ENCODE measurements around the gene STMN3. TPM values are rescaled to one million over a fixed set of nuclear protein-coding genes. Genes with fewer than 3 reads are reported as not detected.

STMN3 gene
- total RNA-seq, 2 donors from 2014 or later = 21.2 to 24.5 TPM

GRCh38 chr20:63679799-63680305 is 26.6 kb upstream of the STMN3 start:
- Histone ChIP-seq H3K4me1 (replicated peaks) (no peaks in the 10 kb centered on the region), H3K27me3 (replicated peaks; ENCODE audit: insufficient read depth) (no peaks in the 10 kb centered on the region), H3K27ac (no peak overlapping the region), H3K9me3 (no peaks in the 10 kb centered on the region), H3K36me3 (no peaks in the 10 kb centered on the region), H3K4me3 (no peak overlapping the region)
- WGBS = 74% methylated on average over 19 of the region's 19 CpGs
- no peak for TF ChIP-seq POLR2A (IDR thresholded peaks at IDR 0.05)
- TF ChIP-seq, protein P1, sequence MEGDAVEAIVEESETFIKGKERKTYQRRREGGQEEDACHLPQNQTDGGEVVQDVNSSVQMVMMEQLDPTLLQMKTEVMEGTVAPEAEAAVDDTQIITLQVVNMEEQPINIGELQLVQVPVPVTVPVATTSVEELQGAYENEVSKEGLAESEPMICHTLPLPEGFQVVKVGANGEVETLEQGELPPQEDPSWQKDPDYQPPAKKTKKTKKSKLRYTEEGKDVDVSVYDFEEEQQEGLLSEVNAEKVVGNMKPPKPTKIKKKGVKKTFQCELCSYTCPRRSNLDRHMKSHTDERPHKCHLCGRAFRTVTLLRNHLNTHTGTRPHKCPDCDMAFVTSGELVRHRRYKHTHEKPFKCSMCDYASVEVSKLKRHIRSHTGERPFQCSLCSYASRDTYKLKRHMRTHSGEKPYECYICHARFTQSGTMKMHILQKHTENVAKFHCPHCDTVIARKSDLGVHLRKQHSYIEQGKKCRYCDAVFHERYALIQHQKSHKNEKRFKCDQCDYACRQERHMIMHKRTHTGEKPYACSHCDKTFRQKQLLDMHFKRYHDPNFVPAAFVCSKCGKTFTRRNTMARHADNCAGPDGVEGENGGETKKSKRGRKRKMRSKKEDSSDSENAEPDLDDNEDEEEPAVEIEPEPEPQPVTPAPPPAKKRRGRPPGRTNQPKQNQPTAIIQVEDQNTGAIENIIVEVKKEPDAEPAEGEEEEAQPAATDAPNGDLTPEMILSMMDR (IDR thresholded peaks at IDR 0.05) = no peak
- TF ChIP-seq POLR2AphosphoS5 (IDR thresholded peaks at IDR 0.05) = no peak
- DNase-seq (ENCODE audit: low spot score) = no peak
- intact Hi-C loops (cut with DNase I) = no loop called here

DNA sequence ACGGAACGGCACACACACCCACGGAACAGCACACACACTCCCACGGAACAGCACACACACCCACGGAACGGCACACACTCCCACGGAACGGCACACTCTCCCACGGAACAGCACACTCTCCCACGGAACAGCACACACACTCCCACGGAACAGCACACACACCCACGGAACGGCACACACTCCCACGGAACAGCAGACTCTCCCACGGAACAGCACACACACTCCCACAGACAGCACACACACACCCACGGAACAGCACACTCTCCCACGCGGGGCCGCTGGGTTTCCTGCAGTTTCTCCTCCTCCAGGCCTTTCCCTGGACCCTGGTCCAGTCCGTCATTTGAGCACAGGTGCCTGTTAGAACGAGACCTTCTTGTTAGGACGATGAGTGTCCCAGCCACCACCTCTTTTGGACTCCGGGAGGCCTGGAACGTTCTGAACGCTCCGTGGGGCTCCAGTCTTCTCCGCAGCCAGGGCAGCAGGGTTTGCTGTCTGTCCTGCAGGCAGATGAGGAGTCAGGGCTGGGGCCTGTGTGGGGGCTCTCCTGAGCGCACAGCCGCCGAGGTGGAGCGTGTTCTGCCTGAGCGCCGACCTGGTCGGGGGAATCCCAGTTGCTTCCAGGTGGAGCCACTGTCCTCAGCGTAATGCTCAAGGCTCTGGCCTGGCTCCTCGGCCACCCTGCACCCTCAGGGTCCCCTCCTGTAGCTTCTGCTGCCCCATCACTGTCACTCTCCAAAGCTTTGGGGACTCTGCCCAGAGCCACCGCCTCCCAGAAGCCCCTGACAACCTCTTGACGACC is 25.6 kb upstream of the STMN3 start:
- intact Hi-C loops (cut with DNase I) = no loop called here
- 87% methylated on average over 35 of the region's 38 CpGs for WGBS
- Histone ChIP-seq H3K4me1 (replicated peaks) (no peaks in the 10 kb centered on the region), H3K36me3 (no peaks in the 10 kb centered on the region), H3K4me3 (no peak overlapping the region), H3K27ac (no peak overlapping the region), H3K27me3 (replicated peaks; ENCODE audit: insufficient read depth) (no peaks in the 10 kb centered on the region), H3K9me3 (no peaks in the 10 kb centered on the region)
- DNase-seq (ENCODE audit: low spot score) = no peak
- TF ChIP-seq POLR2A (IDR thresholded peaks at IDR 0.05) (no peak), POLR2AphosphoS5 (IDR thresholded peaks at IDR 0.05) (no peak)
- TF ChIP-seq, protein P1 (IDR thresholded peaks at IDR 0.05) = no peak

DNA sequence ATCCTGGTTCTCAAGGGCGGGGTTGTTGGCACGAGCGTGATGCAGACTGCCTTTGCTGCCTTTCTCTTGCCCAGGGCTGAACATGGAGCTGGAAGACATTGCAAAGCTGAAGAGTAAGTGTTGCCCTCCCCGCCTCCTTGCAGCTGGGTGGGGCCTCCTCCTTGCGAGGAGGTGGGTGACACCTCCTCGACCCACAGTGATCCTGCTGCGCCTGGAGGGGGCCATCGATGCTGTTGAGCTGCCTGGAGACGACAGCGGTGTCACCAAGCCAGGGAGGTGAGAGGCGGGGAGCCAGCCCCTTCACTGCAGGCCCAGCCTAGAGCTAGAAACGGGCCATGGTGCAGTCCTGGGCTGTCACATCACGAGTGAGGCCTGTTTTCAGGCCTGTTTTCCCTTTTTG is 24.8 kb upstream of the STMN3 start:
- 84% methylated on average over 13 of the region's 13 CpGs for WGBS
- Histone ChIP-seq H3K4me1 (replicated peaks) (no peaks in the 10 kb centered on the region), H3K27ac (no peak overlapping the region), H3K4me3 (no peak overlapping the region), H3K9me3 (no peaks in the 10 kb centered on the region), H3K36me3 (no peaks in the 10 kb centered on the region), H3K27me3 (replicated peaks; ENCODE audit: insufficient read depth) (no peaks in the 10 kb centered on the region)
- TF ChIP-seq POLR2AphosphoS5 (IDR thresholded peaks at IDR 0.05) (no peak), POLR2A (IDR thresholded peaks at IDR 0.05) (no peak)
- TF ChIP-seq, protein P1 (IDR thresholded peaks at IDR 0.05) = no peak
- intact Hi-C loops (cut with DNase I) = no loop called here
- DNase-seq (ENCODE audit: low spot score) = no peak

DNA sequence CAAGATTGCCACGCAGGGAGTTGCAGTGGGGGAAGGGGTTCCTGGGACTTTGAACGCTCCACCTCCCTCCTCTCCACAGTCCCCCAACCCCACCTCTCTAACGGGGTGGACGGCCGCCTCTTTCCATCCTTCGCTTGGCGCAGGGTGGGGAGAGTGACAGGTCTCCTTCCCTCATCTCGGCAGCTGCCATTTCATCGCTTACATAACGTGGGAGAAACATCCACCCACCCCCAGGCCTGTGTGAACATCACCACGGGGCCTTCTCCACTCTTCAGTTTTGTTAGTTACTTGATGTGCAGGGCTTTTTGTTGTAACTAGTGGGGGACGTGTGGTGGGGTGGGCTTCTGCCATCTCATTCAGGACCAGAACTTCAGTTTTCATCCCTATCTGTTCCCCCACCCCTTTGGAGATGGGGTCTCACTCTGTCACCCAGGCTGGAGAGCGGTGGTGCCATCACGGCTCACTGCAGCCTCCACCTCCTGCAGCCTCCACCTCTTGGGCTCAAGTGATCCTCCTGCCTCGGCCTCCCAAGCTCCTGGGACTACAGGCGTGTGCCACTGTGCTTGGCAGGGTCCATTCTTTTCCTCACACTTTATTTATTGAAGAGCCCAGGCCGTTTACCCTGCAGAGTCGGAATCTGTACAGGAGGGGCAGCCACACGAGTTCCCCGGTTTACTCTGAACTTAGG is 22.6 kb upstream of the STMN3 start:
- no peaks in the 10 kb centered on the region for H3K36me3 ChIP-seq

More for the DNA sequence above, 22.6 kb upstream of the STMN3 start:
- 91% methylated on average over 20 of the region's 20 CpGs for WGBS
- no peak for DNase-seq (ENCODE audit: low spot score)
- no peaks in the 10 kb centered on the region for H3K27me3 ChIP-seq (replicated peaks; ENCODE audit: insufficient read depth)
- TF ChIP-seq POLR2AphosphoS5 (IDR thresholded peaks at IDR 0.05) (no peak), POLR2A (IDR thresholded peaks at IDR 0.05) (no peak)
- TF ChIP-seq, protein P1 (IDR thresholded peaks at IDR 0.05) = no peak
- no peak overlapping the region for H3K27ac ChIP-seq
- no peak overlapping the region for H3K4me3 ChIP-seq
- no peaks in the 10 kb centered on the region for H3K9me3 ChIP-seq
- intact Hi-C loops (cut with DNase I) = no loop called here
- H3K4me1 ChIP-seq (replicated peaks) = no peaks in the 10 kb centered on the region
